GM12864 (cell line): ENCODE measurements around the gene IQGAP2.

Experiments used
- DNase-seq: peaks from one replicate; pipeline ENCODE4 v3.0.0-alpha.2; 2011; ENCODE audit warnings: low read depth
- H3K4me3 ChIP-seq: 2 replicates; pipeline ENCODE4 v1.5.1; 2011; ENCODE audit warnings: mild to moderate bottlenecking, low read depth, low read length, control low read depth
- TF ChIP-seq, protein P1 (sequence below): IDR thresholded peaks from 2 replicates; pipeline ENCODE4 v1.5.1; 2011; ENCODE audit warnings: low read depth, mild to moderate bottlenecking, moderate library complexity, low read length, control low read depth, inconsistent platforms; ENCODE audit errors: missing control alignments

Gene IQGAP2

GRCh38 chr5:76742583-76742982, 339.5 kb downstream of the IQGAP2 start:
- H3K4me3 ChIP-seq: no peak overlapping the region
- TF ChIP-seq, protein P1, sequence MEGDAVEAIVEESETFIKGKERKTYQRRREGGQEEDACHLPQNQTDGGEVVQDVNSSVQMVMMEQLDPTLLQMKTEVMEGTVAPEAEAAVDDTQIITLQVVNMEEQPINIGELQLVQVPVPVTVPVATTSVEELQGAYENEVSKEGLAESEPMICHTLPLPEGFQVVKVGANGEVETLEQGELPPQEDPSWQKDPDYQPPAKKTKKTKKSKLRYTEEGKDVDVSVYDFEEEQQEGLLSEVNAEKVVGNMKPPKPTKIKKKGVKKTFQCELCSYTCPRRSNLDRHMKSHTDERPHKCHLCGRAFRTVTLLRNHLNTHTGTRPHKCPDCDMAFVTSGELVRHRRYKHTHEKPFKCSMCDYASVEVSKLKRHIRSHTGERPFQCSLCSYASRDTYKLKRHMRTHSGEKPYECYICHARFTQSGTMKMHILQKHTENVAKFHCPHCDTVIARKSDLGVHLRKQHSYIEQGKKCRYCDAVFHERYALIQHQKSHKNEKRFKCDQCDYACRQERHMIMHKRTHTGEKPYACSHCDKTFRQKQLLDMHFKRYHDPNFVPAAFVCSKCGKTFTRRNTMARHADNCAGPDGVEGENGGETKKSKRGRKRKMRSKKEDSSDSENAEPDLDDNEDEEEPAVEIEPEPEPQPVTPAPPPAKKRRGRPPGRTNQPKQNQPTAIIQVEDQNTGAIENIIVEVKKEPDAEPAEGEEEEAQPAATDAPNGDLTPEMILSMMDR: no peak
- DNase-seq: no peak

DNA sequence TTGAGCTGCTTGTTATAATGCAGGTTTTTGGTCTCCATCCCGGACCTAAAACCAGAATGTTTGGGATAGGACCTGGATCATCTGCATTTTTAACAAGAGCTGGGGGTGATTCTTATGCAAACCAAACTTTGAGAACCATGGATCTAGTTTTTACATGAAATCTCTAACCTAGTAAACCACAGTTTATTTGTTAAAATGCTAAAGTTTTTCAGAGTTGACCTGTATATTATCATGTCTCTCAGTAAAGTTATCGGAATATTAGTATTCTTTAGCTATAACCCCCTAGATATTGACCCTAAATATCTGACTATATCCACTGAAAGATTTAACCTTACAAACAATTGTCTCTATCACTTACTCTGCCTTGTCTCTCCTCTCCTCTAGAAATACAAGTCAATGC, 341.5 kb downstream of the IQGAP2 start:
- TF ChIP-seq, protein P1: no peak
- DNase-seq: no peak

GRCh38 chr5:76745670-76746069, 342.6 kb downstream of the IQGAP2 start:
- TF ChIP-seq, protein P1: no peak
- no peak for DNase-seq
- H3K4me3 ChIP-seq: no peak overlapping the region

More for the DNA sequence above, 341.5 kb downstream of the IQGAP2 start:
- H3K4me3 ChIP-seq: no peak overlapping the region

GRCh38 chr5:76746677-76747076, 343.6 kb downstream of the IQGAP2 start:
- TF ChIP-seq, protein P1: no peak
- H3K4me3 ChIP-seq: no peak overlapping the region
- DNase-seq: no peak

DNA sequence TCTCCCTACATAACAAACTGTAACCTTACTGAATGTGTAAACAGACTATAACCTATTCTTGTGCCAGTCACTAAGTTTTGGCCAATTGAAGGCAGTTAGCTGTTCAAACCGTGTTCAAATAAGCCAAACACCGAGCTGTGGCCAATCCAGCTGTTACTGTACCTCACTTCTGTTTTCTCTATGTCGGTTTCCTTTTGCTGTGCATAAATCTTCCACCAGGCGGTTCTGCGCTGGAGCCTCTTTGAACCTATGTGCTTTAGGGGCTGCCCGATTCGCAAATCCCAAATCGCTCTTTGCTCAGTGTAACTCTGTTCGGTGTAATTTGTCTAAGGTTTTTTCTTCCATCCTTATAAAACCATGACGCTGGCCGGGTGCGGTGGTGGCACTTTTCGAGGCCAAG, 344.6 kb downstream of the IQGAP2 start:
- TF ChIP-seq, protein P1: no peak
- H3K4me3 ChIP-seq: no peak overlapping the region
- DNase-seq: no peak

GRCh38 chr5:76751291-76751690, 348.2 kb downstream of the IQGAP2 start:
- TF ChIP-seq, protein P1: no peak
- H3K4me3 ChIP-seq: no peak overlapping the region
- DNase-seq: no peak

DNA sequence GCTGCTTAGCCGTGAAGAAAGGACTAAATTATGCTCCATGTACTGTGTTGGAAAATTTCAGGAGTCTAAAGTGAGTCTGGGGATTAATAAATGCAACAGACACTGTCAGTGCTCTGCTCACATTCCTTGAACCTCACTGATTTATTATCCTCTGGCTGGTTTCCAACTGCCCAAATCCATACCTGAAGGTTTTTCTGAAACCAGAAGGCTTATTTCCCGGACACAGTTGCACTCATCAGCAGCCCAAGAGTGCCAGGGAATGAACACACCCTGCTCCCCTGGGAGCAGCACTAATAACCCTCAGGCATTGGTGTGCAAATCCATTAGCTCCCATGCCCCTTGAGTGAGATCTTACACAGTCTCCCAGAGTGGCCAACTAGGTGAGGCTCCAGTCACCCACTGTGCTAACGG, 351.6 kb downstream of the IQGAP2 start:
- H3K4me3 ChIP-seq: no peak overlapping the region
- TF ChIP-seq, protein P1: no peak
- DNase-seq: no peak
